Spleen (tissue), 7 donors: ENCODE results near the gene KCNK5.

Experiments
- POLR2AphosphoS5 ChIP-seq, 3 donors: sonication (generic); formaldehyde crosslinking; IDR thresholded peaks; one replicate each; pipeline ENCODE4 v1.5.1; 2017; ENCODE audit warnings: antibody characterized with exemption in 3 of 3
- TF ChIP-seq, protein P1 (sequence below), 11 experiments: fragments of 200-600 bp in 7 of 11; fragments of 450-650 bp in 4 of 11; sonication (generic) in 4 of 11; IDR thresholded peaks in 8 of 11; conservative IDR thresholded peaks in 3 of 11; 1 replicate in 7 of 11; 2 replicates in 4 of 11; pipeline versions ENCODE4 v1.4.0 to v1.8.0; 2016 to 2021; ENCODE audit warnings: antibody characterized with exemption in 11 of 11, inconsistent platforms in 4 of 11, mild to moderate bottlenecking in 1 of 11
- donor health status: DM: no; HTN: no; CAD: no; lungs with moderate emphysema.
- donor health status: DM: no; HTN: no; CAD: no.
- donor health status: DM: no; HTN: no; CAD: no.

GRCh38 chr6:39188098-39188450, 41.2 kb downstream of the KCNK5 start:
- no peak for TF ChIP-seq POLR2AphosphoS5 (IDR thresholded peaks at IDR 0.05)
- TF ChIP-seq, protein P1, sequence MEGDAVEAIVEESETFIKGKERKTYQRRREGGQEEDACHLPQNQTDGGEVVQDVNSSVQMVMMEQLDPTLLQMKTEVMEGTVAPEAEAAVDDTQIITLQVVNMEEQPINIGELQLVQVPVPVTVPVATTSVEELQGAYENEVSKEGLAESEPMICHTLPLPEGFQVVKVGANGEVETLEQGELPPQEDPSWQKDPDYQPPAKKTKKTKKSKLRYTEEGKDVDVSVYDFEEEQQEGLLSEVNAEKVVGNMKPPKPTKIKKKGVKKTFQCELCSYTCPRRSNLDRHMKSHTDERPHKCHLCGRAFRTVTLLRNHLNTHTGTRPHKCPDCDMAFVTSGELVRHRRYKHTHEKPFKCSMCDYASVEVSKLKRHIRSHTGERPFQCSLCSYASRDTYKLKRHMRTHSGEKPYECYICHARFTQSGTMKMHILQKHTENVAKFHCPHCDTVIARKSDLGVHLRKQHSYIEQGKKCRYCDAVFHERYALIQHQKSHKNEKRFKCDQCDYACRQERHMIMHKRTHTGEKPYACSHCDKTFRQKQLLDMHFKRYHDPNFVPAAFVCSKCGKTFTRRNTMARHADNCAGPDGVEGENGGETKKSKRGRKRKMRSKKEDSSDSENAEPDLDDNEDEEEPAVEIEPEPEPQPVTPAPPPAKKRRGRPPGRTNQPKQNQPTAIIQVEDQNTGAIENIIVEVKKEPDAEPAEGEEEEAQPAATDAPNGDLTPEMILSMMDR (IDR thresholded peaks at IDR 0.05 in 8 of 11, conservative IDR thresholded peaks at IDR 0.05 in 3 of 11) = no peak
